GM12878 (cell line): ENCODE results near the gene CYP2U1. TPM values are rescaled to one million over a fixed set of nuclear protein-coding genes. Genes with fewer than 3 reads are reported as not detected.
A peak's percentile ranks its signal among the peaks of the same experiment; 100 is the strongest.

Experiments
- ASH2L ChIP-seq: fragments of 300-600, 200-600 bp; sonication (generic); IDR thresholded peaks from 2 replicates; pipeline ENCODE4 v1.6.1; 2017; ENCODE audit warnings: low read depth, mild to moderate bottlenecking, borderline replicate concordance
- ATF2 ChIP-seq: IDR thresholded peaks from 2 replicates; pipeline ENCODE4 v1.6.1; 2012; ENCODE audit warnings: low read length, inconsistent platforms
- BACH1 ChIP-seq: fragments of 450-650 bp; IDR thresholded peaks from 2 replicates; pipeline ENCODE4 v1.6.1; 2017; ENCODE audit warnings: mild to moderate bottlenecking, borderline replicate concordance
- BRCA1 ChIP-seq: IDR thresholded peaks from 2 replicates; pipeline ENCODE4 v1.6.1; 2011; ENCODE audit warnings: low read depth, low read length, improper control_type of control experiment
- CBX3 ChIP-seq: fragments of 200-600 bp; sonication (generic); IDR thresholded peaks from 2 replicates; pipeline ENCODE4 v1.6.1; 2016; ENCODE audit warnings: low read depth, borderline replicate concordance
- CEBPB ChIP-seq, 2 experiments: fragments of 150-350 bp in 1 of 2; IDR thresholded peaks; 2 replicates each; pipeline ENCODE4 v1.6.1; 2012 to 2014; ENCODE audit warnings: low read depth in 2 of 2, low read length in 2 of 2, borderline replicate concordance in 1 of 2, inconsistent platforms in 1 of 2
- CHD1 ChIP-seq: IDR thresholded peaks from 2 replicates; pipeline ENCODE4 v1.6.1; 2012; ENCODE audit warnings: low read depth, low read length, improper control_type of control experiment
- EP300 ChIP-seq, 2 experiments: fragments of 150-350 bp in 1 of 2; IDR thresholded peaks; 2 replicates each; pipeline ENCODE4 v1.6.1; 2011 to 2012; ENCODE audit warnings: low read depth in 2 of 2, low read length in 2 of 2, borderline replicate concordance in 1 of 2, improper control_type of control experiment in 1 of 2, inconsistent platforms in 1 of 2; ENCODE audit not compliant: control insufficient read depth in 1 of 2
- FOXK2 ChIP-seq: fragments of 450-650 bp; IDR thresholded peaks from 2 replicates; pipeline ENCODE4 v1.6.1; 2017; ENCODE audit warnings: mild to moderate bottlenecking, moderate library complexity
- HDAC2 ChIP-seq: fragments of 200-600 bp; sonication (generic); IDR thresholded peaks from 2 replicates; pipeline ENCODE4 v1.6.1; 2017
- HDAC6 ChIP-seq: fragments of 200-600 bp; sonication (generic); IDR thresholded peaks from one replicate; pipeline ENCODE4 v1.8.0; 2017; ENCODE audit warnings: antibody characterized with exemption; ENCODE audit not compliant: unreplicated experiment
- KAT2A ChIP-seq: conservative IDR thresholded peaks from 2 replicates; pipeline ENCODE4 v1.6.1; 2011; ENCODE audit warnings: low read depth, low read length; ENCODE audit not compliant: control insufficient read depth
- KLF5 ChIP-seq: fragments of 450-650 bp; IDR thresholded peaks from 2 replicates; pipeline ENCODE4 v1.6.1; 2014; ENCODE audit warnings: mild to moderate bottlenecking; ENCODE audit not compliant: partially characterized antibody
- MEF2A ChIP-seq: IDR thresholded peaks from 2 replicates; pipeline ENCODE4 v1.6.1; 2011; ENCODE audit warnings: low read depth, mild to moderate bottlenecking, low read length, moderate library complexity; ENCODE audit not compliant: insufficient read depth
- NFIC ChIP-seq: IDR thresholded peaks from 2 replicates; pipeline ENCODE4 v1.6.1; 2012; ENCODE audit warnings: low read depth, mild to moderate bottlenecking, inconsistent platforms, low read length, moderate library complexity
- PML ChIP-seq: IDR thresholded peaks from 2 replicates; pipeline ENCODE4 v1.6.1; 2012; ENCODE audit warnings: low read length, inconsistent platforms
- POU2F2 ChIP-seq: IDR thresholded peaks from 3 replicates; pipeline ENCODE4 v1.6.1; 2011; ENCODE audit warnings: low read depth, mild to moderate bottlenecking, low read length, borderline replicate concordance
- RELA ChIP-seq: fragments of 450-650 bp; IDR thresholded peaks from 2 replicates; pipeline ENCODE4 v1.8.0; 2014; ENCODE audit warnings: borderline replicate concordance; ENCODE audit not compliant: partially characterized antibody
- SP1 ChIP-seq: IDR thresholded peaks from one replicate; pipeline ENCODE4 v1.6.1; 2011; ENCODE audit warnings: low read depth, low read length
- SUPT20H ChIP-seq: IDR thresholded peaks from 2 replicates; pipeline ENCODE4 v1.6.1; 2011; ENCODE audit warnings: low read depth, mild to moderate bottlenecking, low read length, moderate library complexity, borderline replicate concordance; ENCODE audit not compliant: control insufficient read depth
- TCF7 ChIP-seq: IDR thresholded peaks from 2 replicates; pipeline ENCODE4 v1.6.1; 2014; ENCODE audit warnings: antibody characterized with exemption, borderline replicate concordance
- ZBED1 ChIP-seq: IDR thresholded peaks from 2 replicates; pipeline ENCODE4 v1.6.1; 2016; ENCODE audit warnings: borderline replicate concordance
- ZBTB11 ChIP-seq: fragments of 450-650 bp; formaldehyde crosslinking; IDR thresholded peaks from 2 replicates; pipeline ENCODE4 v1.5.0; 2022; ENCODE audit warnings: mild to moderate bottlenecking, missing genetic modification characterization
- ZBTB33 ChIP-seq: fragments of 450-650 bp; IDR thresholded peaks from 2 replicates; pipeline ENCODE4 v1.6.1; 2017; ENCODE audit warnings: mild to moderate bottlenecking
- ZNF207 ChIP-seq: fragments of 450-650 bp; IDR thresholded peaks from 2 replicates; pipeline ENCODE4 v1.6.1; 2014; ENCODE audit warnings: antibody characterized with exemption, mild to moderate bottlenecking, borderline replicate concordance
- polyA plus RNA-seq, 11 experiments: library from polyadenylated mRNA; depleted of rRNA in 4 of 11; unstranded in 6 of 11; stranded (reverse) in 5 of 11; fragments of >200 nt; fragmentation: Nextera tagmentation in 4 of 11; fragmentation: Illumina TruSeq in 1 of 11; extraction: Ambion mirVana in 4 of 11; extraction: Trizol in 1 of 11; gene quantifications; 1 replicate in 1 of 11; 2 replicates in 10 of 11; pipeline versions ENCODE4 v1.2.1 to v1.2.3, GENCODE V29; 2011 to 2016; ENCODE audit warnings: inconsistent platforms in 2 of 11, missing spikeins in 2 of 11, low read depth in 1 of 11
- total RNA-seq, 4 experiments: library from RNA; depleted of rRNA in 3 of 4; stranded (reverse); fragments of >200 nt in 3 of 4; fragmentation: Illumina TruSeq in 1 of 4; extraction: Trizol in 1 of 4; gene quantifications; 2 replicates each; pipeline versions ENCODE4 v1.2.1 to v1.2.3, GENCODE V29; 2013 to 2021

Gene CYP2U1
- total and polyA plus RNA-seq, 10 of the 15 experiments (the other 5 are each of a cell fraction or from before 2014, with no cell fraction given), result 0.41 to 3.4 (median 2.9) TPM

GRCh38 chr4:107930821-107931774 lies at the start of gene CYP2U1 (continued):
- TF ChIP-seq ZBTB11 (no peak), ZBED1 (no peak), SP1 (peak; percentile 69), PML (no peak), KAT2A (no peak), KLF5 (no peak), FOXK2 (no peak), NFIC (no peak), POU2F2 (no peak), TCF7 (no peak), EP300 (IDR thresholded peaks at IDR 0.05; ENCODE audit: borderline replicate concordance in 1 of 2, control insufficient read depth in 1 of 2, low read depth in 2 of 2, low read length in 2 of 2) (no peak), BACH1 (peak; percentile 22), CBX3 (no peak), HDAC2 (no peak), ASH2L (peak; percentile 25; the same call in 1 of the 2 replicates), SUPT20H (no peak), HDAC6 (peak; percentile 55), CHD1 (no peak), ATF2 (no peak), ZNF207 (no peak), BRCA1 (no peak), MEF2A (no peak), RELA (no peak), CEBPB (IDR thresholded peaks at IDR 0.05; ENCODE audit: borderline replicate concordance in 1 of 2, low read depth in 2 of 2, low read length in 2 of 2) (no peak), ZBTB33 (no peak)
